HG03521 (cell line): ENCODE results near the gene VGF.
"Not testable (repeated sequence)": the region's sequence is repeated elsewhere in the genome, so short reads cannot be mapped to it uniquely, and the experiment has no call there.

ENCODE experiments used
- ATAC-seq: cut with Tn5 transposase; IDR thresholded peaks from one replicate; pipeline ENCODE4 v1.9.1; 2021; ENCODE audit warnings: mild to moderate bottlenecking, moderate library complexity; ENCODE audit not compliant: unreplicated experiment

The VGF gene

DNA sequence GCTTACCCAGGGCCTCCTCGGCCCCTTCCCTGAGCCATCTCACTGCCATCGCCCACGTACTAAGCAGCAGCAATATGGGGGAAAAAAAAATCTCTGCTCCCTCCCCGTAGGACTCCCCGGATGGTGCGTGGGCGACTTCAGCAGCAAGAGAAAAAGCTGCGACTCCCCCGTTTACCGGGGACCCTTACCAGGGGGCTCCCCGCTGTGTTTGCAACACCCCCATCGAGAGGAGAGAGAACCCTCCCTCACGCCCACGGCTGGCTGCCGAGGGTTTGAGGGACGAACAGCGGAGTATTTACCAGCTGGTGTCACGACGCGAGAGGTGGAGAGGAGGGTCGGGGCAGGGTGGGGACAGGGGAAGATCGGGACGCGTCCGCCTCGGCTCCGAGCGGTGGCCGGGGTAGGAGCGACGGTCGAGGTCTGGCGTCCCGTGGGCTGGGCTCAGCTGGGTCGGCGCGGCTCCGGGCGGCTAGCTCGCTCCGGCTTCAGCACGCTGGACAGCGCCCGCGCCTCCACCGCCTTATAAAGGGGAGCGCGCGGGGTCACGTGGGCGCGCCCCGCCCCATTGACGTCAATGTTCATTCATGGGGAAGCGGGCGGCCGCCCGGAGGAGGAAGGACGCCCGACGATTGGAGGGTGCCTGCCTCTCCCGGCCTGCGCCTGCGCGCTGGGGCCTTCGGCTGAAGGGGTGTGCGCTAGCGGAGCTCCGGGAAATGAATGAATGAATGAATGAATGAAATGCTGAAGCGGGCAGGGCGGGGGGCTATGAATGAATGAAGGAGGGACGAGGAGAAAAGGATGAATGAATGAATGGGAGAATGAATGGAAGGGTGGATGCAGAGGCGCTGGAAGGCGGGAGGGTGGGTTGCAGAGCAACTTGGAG, at the start of gene VGF:
VGF (minus strand) TSS at position 495 of the 883 bp plus-strand sequence. CDS start 726 bp downstream, outside the sequence.
- peak; percentile 53 for ATAC-seq

DNA sequence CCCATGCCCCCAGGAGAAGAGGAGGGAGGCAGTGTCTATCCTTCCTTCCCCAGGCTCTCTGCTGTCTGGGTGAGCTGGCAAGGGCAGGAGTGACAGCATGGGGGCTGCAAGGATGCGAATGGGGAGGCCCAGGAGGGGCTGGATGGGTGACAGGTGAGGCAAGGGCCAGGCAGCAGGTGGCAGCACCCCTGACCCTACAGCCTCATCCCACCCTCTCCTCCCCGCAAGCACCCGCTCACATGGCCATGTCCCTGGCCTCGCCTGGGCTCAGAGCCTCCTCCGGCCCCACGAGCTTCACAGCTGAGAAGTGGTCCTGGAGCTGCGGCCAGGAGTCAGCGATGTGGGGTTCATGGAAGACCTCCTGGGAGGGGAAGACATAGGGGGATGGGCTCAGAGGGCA, 46.6 kb upstream of the VGF start:
- ATAC-seq: no peak

DNA sequence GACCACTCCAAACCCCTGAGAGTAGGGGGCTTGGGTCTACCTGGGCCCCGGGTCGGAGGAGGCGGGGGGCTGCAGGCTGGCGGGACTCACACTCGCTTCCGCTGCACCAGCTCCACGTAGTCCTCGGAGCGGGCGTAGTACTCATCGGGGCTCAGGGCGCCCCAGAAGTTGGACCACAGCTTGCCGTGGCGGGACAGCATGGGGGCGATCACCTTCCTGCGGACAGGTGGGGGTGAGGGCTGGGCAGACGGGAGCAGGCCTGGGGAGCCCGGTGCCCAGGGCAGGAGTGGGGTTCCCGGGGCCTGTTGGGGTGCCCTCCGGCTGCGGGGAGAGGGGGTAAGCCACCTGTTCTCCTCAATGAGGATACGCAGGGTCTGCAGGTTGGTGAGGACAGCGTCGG, 46.1 kb upstream of the VGF start:
- no peak for ATAC-seq

DNA sequence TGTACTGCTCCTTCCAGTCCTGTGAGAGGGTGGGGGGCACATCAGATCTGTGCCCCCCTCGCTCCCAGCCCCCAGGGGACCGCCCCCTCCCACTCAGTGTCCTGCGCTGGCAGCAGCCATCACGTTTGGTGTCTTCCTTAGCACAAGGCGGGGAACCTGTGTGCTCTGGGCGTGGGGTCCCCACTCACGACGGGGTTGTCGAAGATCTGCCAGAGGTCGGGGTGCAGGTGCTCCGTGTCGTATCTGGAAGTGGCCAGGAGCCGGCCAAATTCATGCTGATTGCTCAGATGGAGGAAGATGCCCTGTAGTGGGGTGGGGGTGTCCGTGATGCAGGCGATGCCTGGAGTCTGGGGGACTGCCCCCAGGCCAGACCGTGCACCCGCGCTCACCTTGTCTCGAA, 44.8 kb upstream of the VGF start:
- ATAC-seq: no peak

DNA sequence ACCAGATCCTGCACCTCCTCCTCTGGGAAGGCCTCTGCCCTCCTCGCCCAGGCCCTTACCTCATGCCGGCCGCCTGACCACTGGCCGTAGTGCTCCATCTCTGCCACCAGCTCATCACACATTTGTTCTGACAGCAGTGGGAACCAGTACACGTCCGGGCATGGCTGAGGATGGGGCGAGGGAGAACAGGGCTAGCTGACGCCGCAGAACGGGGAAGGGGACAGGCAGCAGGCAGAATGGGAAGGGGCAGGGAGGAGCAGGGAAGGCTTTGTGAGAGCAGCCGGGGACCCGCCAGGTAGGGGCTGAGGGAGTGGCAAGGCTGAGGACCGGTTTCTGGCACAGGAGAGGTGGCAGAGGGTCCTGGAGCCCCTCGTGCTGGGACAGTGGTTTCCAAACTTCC, 43.4 kb upstream of the VGF start:
- no peak for ATAC-seq

DNA sequence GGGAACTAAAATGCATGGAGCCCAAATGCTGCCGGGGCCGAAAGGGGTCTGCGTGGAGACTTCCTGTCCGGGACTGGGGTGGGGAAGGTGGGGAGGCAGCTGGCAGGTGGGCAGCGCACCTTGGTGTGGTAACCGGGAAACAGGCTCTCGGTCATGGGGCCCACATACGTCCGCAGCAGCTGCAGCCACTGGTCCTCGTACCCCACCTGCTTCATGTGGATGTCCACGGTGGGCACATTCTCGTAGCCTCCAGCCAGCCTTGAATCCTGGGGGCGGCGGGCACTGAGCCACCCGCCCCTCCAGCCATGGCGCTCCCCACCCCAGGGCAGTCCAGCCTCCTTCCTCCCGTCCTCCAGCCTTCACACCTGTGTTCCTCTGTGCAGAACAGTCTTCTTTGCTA, 42.1 kb upstream of the VGF start:
- ATAC-seq: no peak

DNA sequence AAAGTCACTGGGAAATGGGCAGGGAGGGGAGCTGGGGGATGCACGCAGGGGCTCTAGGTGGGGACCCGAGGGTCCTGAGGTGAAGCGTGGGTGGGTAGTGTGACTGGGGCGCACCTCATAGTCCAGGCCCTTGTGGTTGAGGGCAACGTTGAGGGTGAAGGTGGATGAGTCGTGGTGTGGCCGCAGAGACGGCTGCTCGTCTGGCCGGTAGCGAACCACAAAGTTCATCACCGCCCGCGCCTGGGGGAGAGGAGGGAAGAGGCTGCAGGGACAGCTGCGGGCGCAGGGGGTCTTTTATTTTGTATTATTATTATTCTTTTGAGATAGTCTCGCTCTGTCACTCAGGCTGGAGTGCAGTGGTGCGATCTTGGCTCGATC, 41.3 kb upstream of the VGF start:
- no peak for ATAC-seq

- ATAC-seq: no peak
Observed at GRCh38 chr7:101205901-101206664, 40.7 kb upstream of the VGF start.

GRCh38 chr7:101203740-101204738, 38.7 kb upstream of the VGF start:
- not testable (repeated sequence) for ATAC-seq

GRCh38 chr7:101202603-101202918, 37.2 kb upstream of the VGF start:
- no peak for ATAC-seq

DNA sequence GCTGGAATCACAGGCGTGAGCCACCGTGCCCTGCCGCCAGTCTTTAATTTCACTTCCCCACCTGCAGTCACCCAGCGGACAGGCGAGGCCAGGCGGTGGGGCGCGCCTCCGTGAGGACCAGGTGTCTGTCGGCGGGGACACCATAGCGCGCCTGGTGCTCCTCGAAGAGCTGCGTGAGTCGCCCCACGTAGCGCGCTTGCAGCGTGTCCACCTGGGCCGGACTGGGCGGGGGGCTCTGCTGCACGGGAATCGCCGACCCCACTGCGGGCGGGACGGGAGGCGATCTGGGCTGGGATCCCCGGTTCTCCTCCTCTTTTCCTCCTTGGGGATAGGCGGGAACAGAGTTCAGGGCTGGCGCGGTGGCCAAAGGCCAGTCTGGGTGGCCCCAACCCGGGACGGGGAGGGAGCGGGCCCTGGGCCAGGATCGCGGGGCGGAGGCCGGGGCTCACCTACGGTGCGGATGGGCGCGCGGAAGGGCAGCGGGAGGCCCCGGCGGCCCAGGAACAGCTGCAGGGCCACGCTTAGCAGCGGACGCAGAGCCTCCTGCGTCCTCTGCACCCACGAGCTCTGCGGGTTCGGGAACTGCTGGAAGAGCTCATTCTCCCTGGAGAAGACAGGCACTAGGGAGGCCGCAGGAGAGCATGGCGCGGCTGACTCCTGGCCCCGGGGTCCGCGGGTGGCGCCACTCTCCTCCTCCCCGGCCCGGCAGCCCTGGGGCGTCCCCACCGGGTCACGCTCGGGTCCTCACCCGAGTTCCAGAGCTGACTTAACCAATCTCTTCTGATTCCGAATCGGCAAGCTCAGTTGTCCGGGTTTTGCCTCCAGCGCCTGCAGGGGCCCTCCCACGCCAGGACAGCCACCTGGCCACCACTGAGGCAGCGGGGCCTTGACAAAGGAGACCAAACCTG, 36.6 kb upstream of the VGF start:
- no peak for ATAC-seq

DNA sequence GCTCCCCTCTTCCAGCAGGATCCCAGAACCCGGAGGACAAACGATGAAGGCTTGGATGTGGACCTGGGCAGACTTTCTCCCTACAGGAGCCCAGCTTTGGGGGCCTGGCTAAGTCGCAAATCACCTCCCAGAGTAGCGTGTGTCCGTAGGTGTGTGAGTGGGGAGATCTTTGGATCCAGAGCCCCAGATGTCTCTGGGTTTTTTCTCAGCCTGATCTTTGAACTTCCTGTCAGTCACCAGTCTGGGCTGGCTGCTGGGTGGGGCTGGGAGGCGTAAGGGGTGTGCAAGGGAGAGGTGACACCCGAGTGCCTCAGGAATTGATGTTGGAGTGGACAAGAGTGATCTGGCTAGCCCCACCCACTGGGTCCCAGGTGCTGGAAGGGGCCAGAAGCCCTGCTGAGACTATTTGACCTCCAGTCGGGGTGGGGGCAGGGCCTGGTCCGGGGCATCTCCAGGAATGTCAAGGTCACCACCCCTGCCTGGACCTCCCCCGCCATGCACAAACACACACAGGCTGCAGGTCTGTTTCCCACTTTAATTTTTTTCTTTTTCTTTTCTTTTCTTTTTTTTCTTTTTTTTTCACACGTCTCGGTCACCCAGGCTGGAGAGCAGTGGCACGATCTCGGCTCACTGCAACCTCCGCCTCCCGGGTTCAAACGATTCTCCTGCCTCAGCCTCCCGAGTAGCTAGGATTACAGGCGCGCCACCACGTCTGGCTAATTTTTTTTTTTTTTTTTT, 35.7 kb upstream of the VGF start, which contains the start of gene MOGAT3:
MOGAT3 (minus strand) TSS at position 175 of the 738 bp plus-strand sequence. CDS start 182 bp downstream, outside the sequence.
- no peak for ATAC-seq

- no peak for ATAC-seq
Observed at GRCh38 chr7:101200504-101200861, 35.1 kb upstream of the VGF start.

GRCh38 chr7:101199522-101199921, 34.2 kb upstream of the VGF start:
- ATAC-seq: not testable (repeated sequence)

- no peak for ATAC-seq
Observed at GRCh38 chr7:101198476-101198875, 33.1 kb upstream of the VGF start.

DNA sequence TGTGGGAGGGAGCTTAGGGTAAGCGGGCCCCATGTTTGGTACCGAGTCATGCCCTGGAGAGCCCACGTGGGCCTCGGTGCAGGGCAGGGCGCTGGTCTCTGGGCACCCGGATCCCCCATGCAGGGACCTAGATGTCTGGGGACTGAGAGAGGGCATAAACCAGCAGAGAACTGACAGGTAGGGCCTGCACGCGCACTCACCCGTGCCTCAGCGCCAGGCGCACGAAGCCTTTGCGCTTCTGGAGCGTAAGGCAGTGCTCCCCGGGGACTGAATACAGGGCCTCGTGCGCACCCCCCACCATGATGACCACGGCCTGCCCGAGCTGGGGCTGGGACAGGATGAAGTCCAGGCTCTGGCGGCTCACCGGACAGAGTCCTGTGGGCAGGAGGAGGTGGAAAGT, 32.6 kb upstream of the VGF start:
- ATAC-seq: no peak

DNA sequence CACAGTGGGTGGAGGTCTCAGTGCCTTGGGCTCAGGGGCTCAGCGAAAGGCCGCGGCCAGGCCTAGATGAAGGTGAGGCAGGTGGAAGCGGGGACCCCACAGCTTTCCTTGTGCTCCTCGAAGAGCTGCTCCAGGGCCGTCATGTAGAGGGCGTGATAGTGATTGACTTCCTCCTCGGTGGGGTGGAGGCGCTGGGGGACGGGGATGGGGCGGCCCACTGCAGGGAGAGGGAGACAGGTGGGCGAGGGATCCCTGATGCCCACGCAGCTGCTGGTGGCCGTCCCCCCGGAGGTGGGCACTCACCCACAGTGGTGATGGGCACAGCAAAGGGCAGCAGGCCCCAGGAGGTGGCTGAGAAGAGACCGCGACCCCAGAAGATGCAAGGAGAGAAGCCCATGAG, 30.5 kb upstream of the VGF start:
- no peak for ATAC-seq

GRCh38 chr7:101189109-101189508, 23.7 kb upstream of the VGF start:
- ATAC-seq: no peak

DNA sequence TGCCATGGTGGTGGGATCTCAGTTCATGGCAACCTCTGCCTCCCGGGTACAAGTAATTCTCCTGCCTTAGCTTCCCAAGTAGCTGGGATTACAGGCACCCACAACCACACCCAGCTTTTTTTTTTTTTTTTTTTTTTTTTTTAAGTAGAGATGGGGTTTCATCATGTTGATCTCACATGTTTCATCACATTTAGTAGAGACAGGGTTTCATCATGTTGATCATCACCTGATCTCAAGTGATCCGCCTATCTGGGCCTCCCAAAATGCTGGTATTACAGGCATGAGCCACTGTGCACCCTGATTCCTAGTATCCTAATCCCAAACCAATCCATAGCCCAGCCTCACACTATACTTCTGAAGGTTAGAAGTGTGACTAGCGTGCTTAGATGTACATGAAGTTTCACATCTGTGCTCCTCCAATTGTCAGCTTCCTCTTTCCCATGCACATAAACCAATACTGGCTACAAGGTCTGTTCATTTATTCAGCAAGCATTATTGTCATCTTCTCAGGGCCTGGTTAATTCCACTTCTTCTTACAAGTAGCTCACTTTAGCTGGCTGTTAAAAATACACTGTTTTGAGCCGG, 21.6 kb upstream of the VGF start:
- ATAC-seq: no peak
